IPS DF 6.9 (cell line): ENCODE data around the gene PTPRG.

ENCODE experiments used
- DNase-seq: peaks from one replicate; pipeline ENCODE4 v3.0.0-alpha.2; 2013; ENCODE audit warnings: low read depth, low spot score
- H3K27ac ChIP-seq: one replicate; pipeline ENCODE4 v1.5.1; 2013; ENCODE audit warnings: low read length, control low read depth
- H3K27me3 ChIP-seq: 2 replicates; pipeline ENCODE4 v1.6.1; 2013; ENCODE audit warnings: mild to moderate bottlenecking, low read length; ENCODE audit not compliant: control insufficient read depth, insufficient read depth
- H3K36me3 ChIP-seq: 2 replicates; pipeline ENCODE4 v1.6.1; 2013; ENCODE audit warnings: low read length; ENCODE audit not compliant: control insufficient read depth, insufficient read depth
- H3K4me1 ChIP-seq: 2 replicates; pipeline ENCODE4 v1.6.1; 2013; ENCODE audit warnings: low read length; ENCODE audit not compliant: control insufficient read depth, insufficient read depth
- H3K4me3 ChIP-seq: 2 replicates; pipeline ENCODE4 v1.5.1; 2013; ENCODE audit warnings: mild to moderate bottlenecking, low read length
- H3K9me3 ChIP-seq: 2 replicates; pipeline ENCODE4 v1.6.1; 2013; ENCODE audit warnings: low read length, inconsistent platforms; ENCODE audit not compliant: control insufficient read depth, insufficient read depth
- WGBS: extraction: QIAGEN DNeasy Blood & Tissue Kit; methylation state at CpG from one replicate; pipeline ENCODE4 v1.1.7; 2013; ENCODE audit warnings: mixed read lengths, missing lambda C conversion rate; ENCODE audit not compliant: insufficient read length, insufficient coverage; 5-methylcytosine and 5-hydroxymethylcytosine counted together

PTPRG gene

GRCh38 chr3:62210011-62210410, 648.6 kb downstream of the PTPRG start:
- Histone ChIP-seq H3K9me3 (no peaks in the 10 kb centered on the region), H3K27ac (no peak overlapping the region), H3K36me3 (no peaks in the 10 kb centered on the region), H3K27me3 (no peaks in the 10 kb centered on the region), H3K4me3 (no peak overlapping the region), H3K4me1 (no peaks in the 10 kb centered on the region)
- WGBS, result no CpG with 5 or more reads among the region's 5 CpGs
- no peak for DNase-seq

- no CpG with 5 or more reads among the region's 8 CpGs for WGBS
- no peaks in the 10 kb centered on the region for H3K36me3 ChIP-seq
- H3K4me1 ChIP-seq, result no peaks in the 10 kb centered on the region
- H3K27me3 ChIP-seq, result no peaks in the 10 kb centered on the region
- no peak overlapping the region for H3K27ac ChIP-seq
- DNase-seq, result no peak
- no peaks in the 10 kb centered on the region for H3K9me3 ChIP-seq
- no peak overlapping the region for H3K4me3 ChIP-seq
Measured at GRCh38 chr3:62211675-62212429, 650.5 kb downstream of the PTPRG start.

GRCh38 chr3:62214850-62215249, 653.5 kb downstream of the PTPRG start:
- H3K4me1 ChIP-seq, result no peaks in the 10 kb centered on the region
- peaks cover 4% of the 10 kb centered on the region; the same call in 1 of the 2 replicates for H3K36me3 ChIP-seq
- H3K4me3 ChIP-seq, result no peak overlapping the region
- WGBS, result no CpG with 5 or more reads among the region's 4 CpGs
- no peaks in the 10 kb centered on the region for H3K9me3 ChIP-seq
- no peaks in the 10 kb centered on the region for H3K27me3 ChIP-seq
- no peak for DNase-seq
- no peak overlapping the region for H3K27ac ChIP-seq

GRCh38 chr3:62220616-62221015, 659.2 kb downstream of the PTPRG start:
- DNase-seq, result no peak
- H3K4me3 ChIP-seq, result no peak overlapping the region
- H3K9me3 ChIP-seq, result no peaks in the 10 kb centered on the region
- H3K27me3 ChIP-seq, result no peaks in the 10 kb centered on the region
- H3K27ac ChIP-seq, result no peak overlapping the region
- H3K36me3 ChIP-seq, result peaks cover 12% of the 10 kb centered on the region; the same call in 1 of the 2 replicates
- no peaks in the 10 kb centered on the region for H3K4me1 ChIP-seq

GRCh38 chr3:62225051-62225450, 663.7 kb downstream of the PTPRG start:
- peaks cover 10% of the 10 kb centered on the region; the same call in 1 of the 2 replicates for H3K36me3 ChIP-seq
- no peak for DNase-seq
- no peaks in the 10 kb centered on the region; the same call in 1 of the 2 replicates for H3K4me1 ChIP-seq
- no peak overlapping the region for H3K27ac ChIP-seq
- H3K9me3 ChIP-seq, result no peaks in the 10 kb centered on the region
- no CpG with 5 or more reads among the region's 2 CpGs for WGBS
- no peak overlapping the region for H3K4me3 ChIP-seq
- no peaks in the 10 kb centered on the region for H3K27me3 ChIP-seq

- peaks cover 8% of the 10 kb centered on the region; the same call in 1 of the 2 replicates for H3K36me3 ChIP-seq
- H3K27me3 ChIP-seq, result no peaks in the 10 kb centered on the region
- no peak overlapping the region for H3K27ac ChIP-seq
- H3K4me1 ChIP-seq, result no peaks in the 10 kb centered on the region; the same call in 1 of the 2 replicates
- WGBS, result no CpG with 5 or more reads among the region's 6 CpGs
- H3K9me3 ChIP-seq, result no peaks in the 10 kb centered on the region
- no peak for DNase-seq
- no peak overlapping the region for H3K4me3 ChIP-seq
Measured at GRCh38 chr3:62226601-62227339, 665.4 kb downstream of the PTPRG start.

GRCh38 chr3:62228467-62228866, 667.1 kb downstream of the PTPRG start:
- WGBS, result no CpG with 5 or more reads among the region's 3 CpGs
- H3K36me3 ChIP-seq, result peaks cover 4% of the 10 kb centered on the region; the same call in 1 of the 2 replicates

GRCh38 chr3:62229211-62229610, 667.8 kb downstream of the PTPRG start:
- no peaks in the 10 kb centered on the region for H3K27me3 ChIP-seq
- DNase-seq, result no peak
- no CpG with 5 or more reads among the region's 5 CpGs for WGBS

More at GRCh38 chr3:62228467-62228866, 667.1 kb downstream of the PTPRG start:
- no peak for DNase-seq
- Histone ChIP-seq H3K27me3 (no peaks in the 10 kb centered on the region), H3K27ac (no peak overlapping the region), H3K4me3 (no peak overlapping the region), H3K4me1 (no peaks in the 10 kb centered on the region; the same call in 1 of the 2 replicates), H3K9me3 (no peaks in the 10 kb centered on the region)

DNA sequence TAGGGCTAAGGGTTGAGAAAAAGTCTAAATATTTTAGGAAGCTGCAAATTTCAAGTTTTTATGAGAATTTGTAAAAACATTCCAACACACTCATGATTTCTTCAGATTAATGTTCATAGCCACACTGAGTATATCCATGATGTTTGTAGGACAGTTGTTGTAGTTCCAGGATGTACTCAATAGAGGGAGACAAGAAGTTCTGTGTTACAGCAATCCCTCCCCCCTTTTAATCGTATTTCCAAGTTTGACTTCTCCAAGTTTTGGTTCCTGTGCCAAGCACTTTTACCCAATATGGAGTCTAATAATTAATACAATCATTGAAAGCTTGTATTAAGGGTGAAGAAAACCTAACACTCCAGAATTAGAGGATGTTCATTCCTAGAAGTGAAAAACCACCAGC, 668.5 kb downstream of the PTPRG start:
- Histone ChIP-seq H3K27me3 (no peaks in the 10 kb centered on the region), H3K9me3 (no peaks in the 10 kb centered on the region), H3K4me1 (no peaks in the 10 kb centered on the region; the same call in 1 of the 2 replicates), H3K36me3 (peaks cover 4% of the 10 kb centered on the region; the same call in 1 of the 2 replicates), H3K4me3 (no peak overlapping the region), H3K27ac (no peak overlapping the region)
- DNase-seq, result no peak
- no CpG with 5 or more reads among the region's 1 CpG for WGBS

More at GRCh38 chr3:62229211-62229610, 667.8 kb downstream of the PTPRG start:
- Histone ChIP-seq H3K4me3 (no peak overlapping the region), H3K4me1 (no peaks in the 10 kb centered on the region; the same call in 1 of the 2 replicates), H3K9me3 (no peaks in the 10 kb centered on the region), H3K36me3 (peaks cover 4% of the 10 kb centered on the region; the same call in 1 of the 2 replicates), H3K27ac (no peak overlapping the region)

- no peak overlapping the region for H3K4me3 ChIP-seq
- H3K4me1 ChIP-seq, result no peaks in the 10 kb centered on the region
- DNase-seq, result no peak
- WGBS, result no CpG with 5 or more reads among the region's 6 CpGs
- H3K27me3 ChIP-seq, result no peaks in the 10 kb centered on the region
- no peaks in the 10 kb centered on the region for H3K9me3 ChIP-seq
- H3K27ac ChIP-seq, result no peak overlapping the region
- no peaks in the 10 kb centered on the region for H3K36me3 ChIP-seq
Measured at GRCh38 chr3:62233065-62233464, 671.7 kb downstream of the PTPRG start.
